GM18861 (cell line): ENCODE measurements around the gene ALG14.
"Not testable (repeated sequence)": the region's sequence is repeated elsewhere in the genome, so short reads cannot be mapped to it uniquely, and the experiment has no call there.

Experiments used
- ATAC-seq: cut with Tn5 transposase; IDR thresholded peaks from one replicate; pipeline ENCODE4 v1.9.1; 2021; ENCODE audit not compliant: unreplicated experiment

ALG14 gene

GRCh38 chr1:95088303-95088702, 15.6 kb upstream of the ALG14 start:
- ATAC-seq: no peak

- no peak for ATAC-seq
Measured at GRCh38 chr1:95086949-95087533, 14.3 kb upstream of the ALG14 start.

- no peak for ATAC-seq
Measured at GRCh38 chr1:95085376-95085775, 12.6 kb upstream of the ALG14 start.

- peak; percentile 64 for ATAC-seq
Measured at GRCh38 chr1:95084317-95085176, 11.8 kb upstream of the ALG14 start.

- ATAC-seq: no peak
Measured at GRCh38 chr1:95080879-95081278, 8.1 kb upstream of the ALG14 start.

- no peak for ATAC-seq
Measured at GRCh38 chr1:95080446-95080845, 7.7 kb upstream of the ALG14 start.

GRCh38 chr1:95076034-95076433, 3.3 kb upstream of the ALG14 start:
- ATAC-seq: no peak

- ATAC-seq: no peak
Measured at GRCh38 chr1:95073446-95073845, 695 bp upstream of the ALG14 start.

GRCh38 chr1:95072117-95072516, 634 bp downstream of the ALG14 start:
- no peak for ATAC-seq

GRCh38 chr1:95071539-95071938, 1.2 kb downstream of the ALG14 start:
- ATAC-seq: no peak

- ATAC-seq: no peak
Measured at GRCh38 chr1:95069710-95070093, 3.0 kb downstream of the ALG14 start.

GRCh38 chr1:95068956-95069709, 3.6 kb downstream of the ALG14 start:
- no peak for ATAC-seq

- ATAC-seq: no peak
Measured at GRCh38 chr1:95067568-95067967, 5.2 kb downstream of the ALG14 start.

GRCh38 chr1:95067062-95067461, 5.7 kb downstream of the ALG14 start:
- no peak for ATAC-seq

- ATAC-seq: no peak
Measured at GRCh38 chr1:95061445-95062006, 11.2 kb downstream of the ALG14 start.

- no peak for ATAC-seq
Measured at GRCh38 chr1:95058974-95059373, 13.8 kb downstream of the ALG14 start.

- no peak for ATAC-seq
Measured at GRCh38 chr1:95057351-95057750, 15.4 kb downstream of the ALG14 start.

- ATAC-seq: no peak
Measured at GRCh38 chr1:95049935-95050334, 22.8 kb downstream of the ALG14 start.

GRCh38 chr1:95048317-95048716, 24.4 kb downstream of the ALG14 start:
- ATAC-seq: no peak

- ATAC-seq: not testable (repeated sequence)
Measured at GRCh38 chr1:95047624-95048023, 25.1 kb downstream of the ALG14 start.

- ATAC-seq: no peak
Measured at GRCh38 chr1:95046359-95046758, 26.4 kb downstream of the ALG14 start.
